Right lobe of liver (tissue), 6 donors: ENCODE measurements around the gene PLCL1. TPM values are rescaled to one million over a fixed set of nuclear protein-coding genes. Genes with fewer than 3 reads are reported as not detected.

Experiments
- ATAC-seq, 4 donors: fragments of 200-7000 bp; cut with Tn5 transposase; one replicate each; pipeline ENCODE4 v1.9.1; 2020; ENCODE audit warnings: mild to moderate bottlenecking in 4 of 4, moderate library complexity in 4 of 4
- DNase-seq, 3 donors: peaks; one replicate each; pipeline ENCODE4 v3.0.0-alpha.2; 2020
- H3K27ac ChIP-seq, 3 donors: fragments of 200-600 bp; one replicate each; pipeline ENCODE4 v1.8.0; 2022
- H3K27me3 ChIP-seq, 2 donors: fragments of 200-600 bp; one replicate each; pipeline ENCODE4 v1.8.0; 2022
- H3K36me3 ChIP-seq, 4 donors: fragments of 200-600 bp; sonication (generic) in 1 of 4; one replicate each; pipeline versions ENCODE4 v1.5.1 to v1.8.0; 2017 to 2022; ENCODE audit warnings: control low read depth in 1 of 4
- H3K4me1 ChIP-seq, 4 donors: fragments of 200-600 bp; sonication (generic) in 1 of 4; one replicate each; pipeline versions ENCODE4 v1.5.1 to v1.8.0; 2017 to 2022; ENCODE audit warnings: control low read depth in 1 of 4
- H3K4me3 ChIP-seq, 3 donors: fragments of 200-600 bp; one replicate each; pipeline ENCODE4 v1.8.0; 2022
- H3K9me3 ChIP-seq, 4 donors: fragments of 200-600 bp; sonication (generic) in 1 of 4; one replicate each; pipeline versions ENCODE4 v1.5.1 to v1.8.0; 2017 to 2022; ENCODE audit warnings: control low read depth in 1 of 4
- POLR2A ChIP-seq: fragments of 450-650 bp; IDR thresholded peaks from one replicate; pipeline ENCODE4 v1.6.1; 2017; ENCODE audit warnings: antibody characterized with exemption, mild to moderate bottlenecking
- WGBS: methylation state at CpG from one replicate; pipeline ENCODE4 v1.1.6; 2018; ENCODE audit warnings: low coverage, low lambda C conversion rate; ENCODE audit not compliant: insufficient coverage; ENCODE audit errors: missing lambda C conversion rate; 5-methylcytosine and 5-hydroxymethylcytosine counted together
- intact Hi-C, 2 donors: fragments of 100-400 bp; cut with DNase I; formaldehyde crosslinking; loops; one replicate each; pipeline versions ENCODE4 v1.11.2 to v1.14.1; 2022
- total RNA-seq, 6 experiments: library from RNA; depleted of rRNA in 2 of 6; stranded (reverse); fragments of >200 nt in 2 of 6; fragmentation: NEBNext Ultra II Directional in 3 of 6; extraction: Animal tissue kit (Norgen Biotek cat#: 25700) in 3 of 6; gene quantifications; one replicate each; pipeline versions ENCODE4 v1.1.0 to v1.2.4, GENCODE V29; 2016 to 2023
- TF ChIP-seq, protein P1 (sequence below), 4 donors: fragments of 200-600 bp in 3 of 4; fragments of 450-650 bp in 1 of 4; IDR thresholded peaks; one replicate each; pipeline versions ENCODE4 v1.5.1 to v1.8.0; 2016 to 2022; ENCODE audit warnings: antibody characterized with exemption in 4 of 4, mild to moderate bottlenecking in 2 of 4
- donor health status: DM: no; HTN: yes; CAD: no.
- donor health status: DM: no; HTN: no; CAD: no.
- donor health status: DM: no; HTN: no; CAD: no.
- donor health status: DM: no; HTN: yes; CAD: no.
- donor health status: DM: no; HTN: yes; CAD: no.

PLCL1 gene
- total RNA-seq, 6 experiments from 2014 or later: 0.12 to 0.37 (median 0.24) TPM

GRCh38 chr2:198173864-198174263 lies 369.5 kb downstream of the PLCL1 start:
- intact Hi-C loops: no loop called here
- DNase-seq (no peak), ATAC-seq (no peak)
- WGBS: 20% methylated on average over 1 of the region's 2 CpGs
- Histone ChIP-seq H3K4me3 (no peak overlapping the region), H3K36me3 (no peaks in the 10 kb centered on the region), H3K27me3 (no peaks in the 10 kb centered on the region), H3K4me1 (no peaks in the 10 kb centered on the region), H3K27ac (no peak overlapping the region), H3K9me3 (no peaks in the 10 kb centered on the region)
- no peak for TF ChIP-seq POLR2A
- TF ChIP-seq, protein P1, sequence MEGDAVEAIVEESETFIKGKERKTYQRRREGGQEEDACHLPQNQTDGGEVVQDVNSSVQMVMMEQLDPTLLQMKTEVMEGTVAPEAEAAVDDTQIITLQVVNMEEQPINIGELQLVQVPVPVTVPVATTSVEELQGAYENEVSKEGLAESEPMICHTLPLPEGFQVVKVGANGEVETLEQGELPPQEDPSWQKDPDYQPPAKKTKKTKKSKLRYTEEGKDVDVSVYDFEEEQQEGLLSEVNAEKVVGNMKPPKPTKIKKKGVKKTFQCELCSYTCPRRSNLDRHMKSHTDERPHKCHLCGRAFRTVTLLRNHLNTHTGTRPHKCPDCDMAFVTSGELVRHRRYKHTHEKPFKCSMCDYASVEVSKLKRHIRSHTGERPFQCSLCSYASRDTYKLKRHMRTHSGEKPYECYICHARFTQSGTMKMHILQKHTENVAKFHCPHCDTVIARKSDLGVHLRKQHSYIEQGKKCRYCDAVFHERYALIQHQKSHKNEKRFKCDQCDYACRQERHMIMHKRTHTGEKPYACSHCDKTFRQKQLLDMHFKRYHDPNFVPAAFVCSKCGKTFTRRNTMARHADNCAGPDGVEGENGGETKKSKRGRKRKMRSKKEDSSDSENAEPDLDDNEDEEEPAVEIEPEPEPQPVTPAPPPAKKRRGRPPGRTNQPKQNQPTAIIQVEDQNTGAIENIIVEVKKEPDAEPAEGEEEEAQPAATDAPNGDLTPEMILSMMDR (IDR thresholded peaks at IDR 0.05): no peak

DNA sequence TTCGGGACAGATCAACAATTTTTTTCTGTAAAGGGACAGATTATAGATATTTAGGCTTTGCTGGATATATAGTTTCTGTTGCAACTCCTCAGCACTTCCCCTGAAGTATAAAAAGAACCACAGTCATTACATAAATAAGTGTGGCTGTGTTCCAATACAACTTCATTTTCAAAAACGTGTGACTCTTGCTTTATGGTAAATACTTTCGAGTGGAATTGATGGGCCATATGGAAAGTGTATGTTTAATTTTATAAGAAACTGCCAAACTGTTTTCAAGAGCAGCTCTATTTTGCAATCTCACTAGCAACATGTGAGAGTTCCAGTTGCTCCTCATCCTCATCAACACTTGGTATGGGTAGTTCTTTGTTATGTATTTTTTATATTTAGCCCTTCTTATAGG lies 370.9 kb downstream of the PLCL1 start:
- whole genome bisulfite sequencing: 31% methylated on average over 3 of the region's 3 CpGs
- H3K9me3 ChIP-seq: no peaks in the 10 kb centered on the region
- no peaks in the 10 kb centered on the region for H3K27me3 ChIP-seq
- no peak for TF ChIP-seq POLR2A
- TF ChIP-seq, protein P1 (IDR thresholded peaks at IDR 0.05): no peak
- intact Hi-C loops: no loop called here
- ATAC-seq (no peak), DNase-seq (no peak)
- no peaks in the 10 kb centered on the region for H3K36me3 ChIP-seq
- H3K4me1 ChIP-seq: no peaks in the 10 kb centered on the region
- no peak overlapping the region for H3K27ac ChIP-seq
- no peak overlapping the region for H3K4me3 ChIP-seq

DNA sequence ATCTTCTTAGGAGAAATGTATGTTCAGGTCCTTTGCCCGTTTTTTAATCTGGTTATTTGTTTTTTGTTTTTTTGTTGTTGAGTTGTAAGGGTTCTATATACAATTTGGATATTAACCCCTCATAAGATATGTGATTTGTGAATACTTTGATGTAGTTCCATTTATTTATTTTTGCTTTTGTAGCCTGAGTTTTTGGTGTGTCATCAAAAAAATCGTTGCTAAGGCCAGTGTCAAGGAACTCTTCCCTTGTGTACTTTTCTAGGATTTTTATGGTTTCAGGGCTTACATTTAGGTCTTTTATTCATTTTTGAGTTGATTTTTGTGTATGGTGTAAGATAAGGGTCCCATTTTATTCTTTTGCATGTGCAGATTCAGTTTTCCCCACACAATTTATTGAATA lies 372.6 kb downstream of the PLCL1 start:
- TF ChIP-seq, protein P1 (IDR thresholded peaks at IDR 0.05): no peak
- no peak for TF ChIP-seq POLR2A
- Histone ChIP-seq H3K36me3 (no peaks in the 10 kb centered on the region), H3K27ac (no peak overlapping the region), H3K4me3 (no peak overlapping the region), H3K9me3 (no peaks in the 10 kb centered on the region), H3K27me3 (no peaks in the 10 kb centered on the region), H3K4me1 (no peaks in the 10 kb centered on the region)
- ATAC-seq (no peak), DNase-seq (no peak)
- WGBS: 40% methylated on average over 2 of the region's 2 CpGs
- intact Hi-C loops: no loop called here

GRCh38 chr2:198178766-198179165 lies 374.4 kb downstream of the PLCL1 start:
- H3K9me3 ChIP-seq: no peaks in the 10 kb centered on the region

More at GRCh38 chr2:198178766-198179165, 374.4 kb downstream of the PLCL1 start:
- H3K4me3 ChIP-seq: no peak overlapping the region
- H3K27ac ChIP-seq: no peak overlapping the region
- no peaks in the 10 kb centered on the region for H3K4me1 ChIP-seq
- ATAC-seq (no peak), DNase-seq (no peak)
- TF ChIP-seq POLR2A: no peak
- TF ChIP-seq, protein P1 (IDR thresholded peaks at IDR 0.05): no peak
- no peaks in the 10 kb centered on the region for H3K27me3 ChIP-seq
- H3K36me3 ChIP-seq: no peaks in the 10 kb centered on the region
- intact Hi-C loops: no loop called here
